Measurements from ENCODE around the gene PPM1F. TPM values are rescaled to one million over a fixed set of nuclear protein-coding genes. Genes with fewer than 3 reads are reported as not detected.

Gene PPM1F
- total and polyA plus RNA-seq, 4 donors = 5.9 to 65.1 (median 32.0) TPM

Other genes starting within 250 kb of the PPM1F start
- 1 to 10 TPM; 4.7 to 9.1 TPM for gene YPEL1, start 217.1 kb downstream of the PPM1F start, total RNA-seq
- 1 to 10 TPM; 2.0 to 4.8 TPM for gene YPEL1, start 217.1 kb downstream of the PPM1F start, polyA plus RNA-seq
- gene MAPK1, start 85.2 kb downstream of the PPM1F start, total RNA-seq = 100 to 1,000 TPM; 137 to 159 TPM
- gene MAPK1, start 85.2 kb downstream of the PPM1F start, polyA plus RNA-seq = 10 to 100 TPM; 13.6 to 16.5 TPM
- 10 to 100 TPM; 24.8 to 37.2 TPM for gene TOP3B, start 29.9 kb upstream of the PPM1F start, total RNA-seq
- 10 to 100 TPM in 1 of 2 donors, 1 to 10 TPM in 1; 7.4 to 18.2 TPM for gene TOP3B, start 29.9 kb upstream of the PPM1F start, polyA plus RNA-seq

Data from aorta (tissue), 4 donors.